Hepatocyte (in vitro differentiated cells): ENCODE results near the gene MTIF3. TPM values are rescaled to one million over a fixed set of nuclear protein-coding genes. Genes with fewer than 3 reads are reported as not detected.

Experiments
- polyA plus RNA-seq: library from polyadenylated mRNA; unstranded; fragments of >200 nt; fragmentation: Nextera tagmentation; extraction: Ambion mirVana; gene quantifications from 2 replicates; pipeline ENCODE4 v1.2.1, GENCODE V29; 2016
- small RNA-seq: library from RNA; depleted of rRNA; stranded (forward); fragments of <200 nt; gene quantifications from one replicate; pipeline ENCODE3, GENCODE V24; 2014
- total RNA-seq: library from RNA; depleted of rRNA; stranded (reverse); fragments of >200 nt; gene quantifications from 2 replicates; pipeline ENCODE4 v1.2.3, GENCODE V29; 2014

MTIF3 gene
- total and polyA plus RNA-seq, 2 experiments from 2014 or later, result 58.0 to 66.7 TPM

Small RNAs within 50 kb of the gene (small RNA-seq; reads per million reads assigned to genes)
- gene RNU6-63P, result not detected
- gene RNY1P1, result not detected

Other genes starting within 250 kb of the MTIF3 start
- 960 and 1,101 TPM in 2 replicates for gene RPL21, start 199.0 kb downstream of the MTIF3 start, total RNA-seq
- gene RPL21, start 199.0 kb downstream of the MTIF3 start, polyA plus RNA-seq, result 349 and 358 TPM in 2 replicates
- gene RASL11A, start 179.7 kb downstream of the MTIF3 start, total RNA-seq, result 15.3 and 18.8 TPM in 2 replicates
- 4.5 and 6.3 TPM in 2 replicates for gene RASL11A, start 179.7 kb downstream of the MTIF3 start, polyA plus RNA-seq
- 63.2 and 77.1 TPM in 2 replicates for gene GTF3A, start 25.9 kb downstream of the MTIF3 start, total RNA-seq
- gene GTF3A, start 25.9 kb downstream of the MTIF3 start, polyA plus RNA-seq, result 104 and 121 TPM in 2 replicates
- gene LNX2, start 170.0 kb upstream of the MTIF3 start, total RNA-seq, result 28.5 and 28.8 TPM in 2 replicates
- gene LNX2, start 170.0 kb upstream of the MTIF3 start, polyA plus RNA-seq, result 8.7 and 8.8 TPM in 2 replicates
- gene POLR1D, start 171.3 kb upstream of the MTIF3 start, total RNA-seq, result 102 and 106 TPM in 2 replicates
- gene POLR1D, start 171.3 kb upstream of the MTIF3 start, polyA plus RNA-seq, result 98.4 and 116 TPM in 2 replicates